22Rv1 (cell line): Measurements from ENCODE around the gene THADA.
"Not testable (repeated sequence)": the region's sequence is repeated elsewhere in the genome, so short reads cannot be mapped to it uniquely, and the experiment has no call there.

Experiments
- H3K27ac ChIP-seq: fragments of 450-650 bp; 2 replicates; pipeline ENCODE4 v1.5.1; 2017
- CTCF ChIP-seq: fragments of 450-650 bp; IDR thresholded peaks from 2 replicates; pipeline ENCODE4 v1.5.1; 2017; ENCODE audit warnings: mild to moderate bottlenecking
- ZFX ChIP-seq: fragments of 450-650 bp; IDR thresholded peaks from 2 replicates; pipeline ENCODE4 v1.6.1; 2017; ENCODE audit warnings: antibody characterized with exemption, borderline replicate concordance

The THADA gene

GRCh38 chr2:43196768-43197587 lies 398.9 kb downstream of the THADA start:
- TF ChIP-seq ZFX (no peak), CTCF (no peak)
- H3K27ac ChIP-seq: no peak overlapping the region

- peak overlapping the region; percentile 86 for H3K27ac ChIP-seq
- no peak for TF ChIP-seq ZFX
- no peak for TF ChIP-seq CTCF
These were observed 401.5 kb downstream of the THADA start for GRCh38 chr2:43194121-43194869.

GRCh38 chr2:43193652-43194120 lies 402.2 kb downstream of the THADA start:
- H3K27ac ChIP-seq: peak overlapping the region; percentile 86
- no peak for TF ChIP-seq ZFX
- no peak for TF ChIP-seq CTCF

GRCh38 chr2:43192744-43193651 lies 402.8 kb downstream of the THADA start:
- H3K27ac ChIP-seq: peak overlapping the region; percentile 86
- TF ChIP-seq ZFX (no peak), CTCF (no peak)

GRCh38 chr2:43191947-43192516 lies 403.8 kb downstream of the THADA start:
- no peak overlapping the region for H3K27ac ChIP-seq
- no peak for TF ChIP-seq ZFX
- no peak for TF ChIP-seq CTCF

- H3K27ac ChIP-seq: no peak overlapping the region
- TF ChIP-seq ZFX (no peak), CTCF (no peak)
These were observed 405.4 kb downstream of the THADA start for GRCh38 chr2:43190311-43191052.

GRCh38 chr2:43189861-43190260 lies 406.0 kb downstream of the THADA start:
- not testable (repeated sequence) for H3K27ac ChIP-seq
